ENCODE results near the gene ARPC1B. TPM values are rescaled to one million over a fixed set of nuclear protein-coding genes. Genes with fewer than 3 reads are reported as not detected.

ARPC1B gene
- total and polyA plus RNA-seq, 2 of the 4 experiments (the other 2 are of a cell fraction), result 351 to 488 TPM

GRCh38 chr7:99394188-99394502 is 19.6 kb downstream of the ARPC1B start:
- Histone ChIP-seq H3K27ac (ENCODE audit: insufficient read depth, low read length) (no peak overlapping the region), H3K4ac (ENCODE audit: low read depth, low read length) (no peak overlapping the region), H3K14ac (replicated peaks; ENCODE audit: low read depth, low read length) (no peak overlapping the region), H2BK120ac (ENCODE audit: low read depth, low read length) (no peak overlapping the region), H2BK15ac (ENCODE audit: low read depth, low read length) (no peak overlapping the region), H3K9me3 (ENCODE audit: control insufficient read depth, insufficient read depth, low read length) (no peaks in the 10 kb centered on the region), H4K20me1 (ENCODE audit: insufficient read depth, low read length) (peaks cover 67% of the 10 kb centered on the region), H3K18ac (ENCODE audit: low read depth, low read length) (no peak overlapping the region), H3K4me2 (ENCODE audit: low read depth, low read length) (no peak overlapping the region), H2AK5ac (ENCODE audit: low read depth, low read length) (no peak overlapping the region), H2AK9ac (replicated peaks; ENCODE audit: low read depth, low read length, poor library complexity) (no peak overlapping the region), H3K79me1 (ENCODE audit: low read depth in 1 of 2, low read length in 2 of 2) (peaks cover 13 to 59% of the 10 kb centered on the region in 2 experiments), H4K91ac (ENCODE audit: insufficient read depth, low read depth, low read length) (no peak overlapping the region), H3K27me3 (ENCODE audit: control insufficient read depth, insufficient read depth, low read length) (no peaks in the 10 kb centered on the region), H4K5ac (ENCODE audit: low read depth, low read length) (no peak overlapping the region), H3K9ac (ENCODE audit: low read depth, low read length) (no peak overlapping the region), H3K4me3 (ENCODE audit: insufficient read depth, low read depth, low read length) (no peak overlapping the region), H2BK5ac (ENCODE audit: low read depth, low read length, poor library complexity, severe bottlenecking) (no peak overlapping the region), H3K23ac (ENCODE audit: low read depth, low read length) (no peak overlapping the region), H3K56ac (ENCODE audit: extremely low read depth, insufficient read depth, low read length) (no peak overlapping the region), H3K36me3 (ENCODE audit: control insufficient read depth, insufficient read depth, low read length) (peaks cover 74% of the 10 kb centered on the region), H4K8ac (ENCODE audit: low read depth in 2 of 2, low read length in 2 of 2) (no peak overlapping the region), H2BK20ac (ENCODE audit: low read depth, low read length) (no peak overlapping the region), H3K9me1 (ENCODE audit: insufficient read depth, low read length) (peaks cover 3% of the 10 kb centered on the region), H2AFZ (replicated peaks; ENCODE audit: low read length, poor library complexity) (no peak overlapping the region), H3K4me1 (ENCODE audit: control insufficient read depth, insufficient read depth, low read length) (peaks cover 9% of the 10 kb centered on the region)
- TF ChIP-seq, protein P1, sequence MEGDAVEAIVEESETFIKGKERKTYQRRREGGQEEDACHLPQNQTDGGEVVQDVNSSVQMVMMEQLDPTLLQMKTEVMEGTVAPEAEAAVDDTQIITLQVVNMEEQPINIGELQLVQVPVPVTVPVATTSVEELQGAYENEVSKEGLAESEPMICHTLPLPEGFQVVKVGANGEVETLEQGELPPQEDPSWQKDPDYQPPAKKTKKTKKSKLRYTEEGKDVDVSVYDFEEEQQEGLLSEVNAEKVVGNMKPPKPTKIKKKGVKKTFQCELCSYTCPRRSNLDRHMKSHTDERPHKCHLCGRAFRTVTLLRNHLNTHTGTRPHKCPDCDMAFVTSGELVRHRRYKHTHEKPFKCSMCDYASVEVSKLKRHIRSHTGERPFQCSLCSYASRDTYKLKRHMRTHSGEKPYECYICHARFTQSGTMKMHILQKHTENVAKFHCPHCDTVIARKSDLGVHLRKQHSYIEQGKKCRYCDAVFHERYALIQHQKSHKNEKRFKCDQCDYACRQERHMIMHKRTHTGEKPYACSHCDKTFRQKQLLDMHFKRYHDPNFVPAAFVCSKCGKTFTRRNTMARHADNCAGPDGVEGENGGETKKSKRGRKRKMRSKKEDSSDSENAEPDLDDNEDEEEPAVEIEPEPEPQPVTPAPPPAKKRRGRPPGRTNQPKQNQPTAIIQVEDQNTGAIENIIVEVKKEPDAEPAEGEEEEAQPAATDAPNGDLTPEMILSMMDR (conservative IDR thresholded peaks at IDR 0.05; ENCODE audit: low read depth, low read length), result no peak
- no peak for TF ChIP-seq NFE2L2 (IDR thresholded peaks at IDR 0.05; ENCODE audit: low read depth, low read length)
- TF ChIP-seq SMC3 (IDR thresholded peaks at IDR 0.05; ENCODE audit: low read depth, low read length), result no peak
- TF ChIP-seq BHLHE40 (IDR thresholded peaks at IDR 0.05; ENCODE audit: low read depth, low read length), result no peak
- TF ChIP-seq CEBPB (IDR thresholded peaks at IDR 0.05; ENCODE audit: low read depth, low read length), result no peak
- TF ChIP-seq CHD1 (IDR thresholded peaks at IDR 0.05; ENCODE audit: low read depth, low read length), result no peak
- no peak for TF ChIP-seq MAZ (IDR thresholded peaks at IDR 0.05; ENCODE audit: borderline replicate concordance, low read depth, low read length)
- TF ChIP-seq RFX5 (IDR thresholded peaks at IDR 0.05; ENCODE audit: low read depth, low read length), result no peak
- dilution Hi-C loops (cut with HindIII; ENCODE audit: low sequenced_read_pairs, unreplicated experiment), result no loop called here
- intact Hi-C loops (cut with micrococcal nuclease), result no loop called here
- ChIA-PET POLR2A (ENCODE audit: unreplicated experiment) (no interaction called here), CTCF (no interaction called here)
- DNase-seq (no peak), ATAC-seq (ENCODE audit: low read depth) (no peak)
- WGBS, 2 experiments (ENCODE audit: extremely low coverage in 2 of 2, insufficient read length in 1 of 2), result no CpG with 5 or more reads among the region's 4 CpGs
- no TSS peak for BruUV-seq (replicated peaks)
- in situ Hi-C loops (cut with MboI; ENCODE audit: low sequenced_read_pairs), result no loop called here
